Urothelium cell line (cell line): Measurements from ENCODE around the gene CCDC171.
"Not testable (repeated sequence)": the region's sequence is repeated elsewhere in the genome, so short reads cannot be mapped to it uniquely, and the experiment has no call there.

Experiments
- DNase-seq: peaks from one replicate; pipeline ENCODE4 v3.0.0; 2011; ENCODE audit warnings: low spot score, mixed read lengths
- FAIRE-seq: peaks from 2 replicates; lab custom pipeline; 2011; peaks lifted over from hg19 to GRCh38; lab: Jason Lieb, UNC

CCDC171 gene

DNA sequence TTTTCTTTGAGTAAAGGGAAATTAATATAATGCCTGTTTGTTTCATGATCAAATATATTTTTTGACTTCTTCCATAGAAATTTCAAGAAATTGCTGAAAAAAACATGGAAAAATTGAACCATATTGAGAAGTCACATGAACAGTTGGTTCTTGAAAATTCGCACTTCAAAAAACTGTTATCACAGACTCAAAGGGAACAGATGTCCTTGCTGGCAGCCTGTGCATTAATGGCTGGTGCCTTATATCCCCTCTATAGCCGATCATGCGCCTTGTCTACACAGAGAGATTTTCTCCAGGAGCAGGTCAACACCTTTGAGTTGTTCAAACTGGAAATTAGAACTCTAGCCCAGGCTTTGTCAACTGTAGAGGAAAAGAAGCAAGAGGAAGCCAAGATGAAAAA is 191.4 kb downstream of the CCDC171 start:
- DNase-seq, result no peak
- FAIRE-seq, result no peak

DNA sequence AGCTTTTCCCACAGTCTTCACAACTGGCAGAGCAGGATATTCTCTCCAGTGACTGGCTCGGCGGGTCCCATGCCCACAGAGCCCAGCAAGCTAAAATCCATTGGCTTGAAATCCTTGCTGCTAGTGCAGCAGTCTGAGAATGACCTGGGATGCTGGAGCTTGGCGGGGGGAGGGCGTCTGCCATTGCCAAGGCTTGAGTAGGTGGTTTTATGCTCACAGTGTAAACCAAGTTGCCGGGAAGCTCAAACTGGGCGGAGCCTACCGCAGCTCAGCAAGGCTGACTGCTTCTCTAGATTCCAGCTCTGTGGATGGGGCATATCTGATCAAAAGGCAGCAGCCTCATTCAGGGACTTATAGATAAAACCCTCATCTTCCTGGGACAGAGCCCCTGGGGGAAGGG is 194.1 kb downstream of the CCDC171 start:
- FAIRE-seq (no peak), DNase-seq (no peak)

DNA sequence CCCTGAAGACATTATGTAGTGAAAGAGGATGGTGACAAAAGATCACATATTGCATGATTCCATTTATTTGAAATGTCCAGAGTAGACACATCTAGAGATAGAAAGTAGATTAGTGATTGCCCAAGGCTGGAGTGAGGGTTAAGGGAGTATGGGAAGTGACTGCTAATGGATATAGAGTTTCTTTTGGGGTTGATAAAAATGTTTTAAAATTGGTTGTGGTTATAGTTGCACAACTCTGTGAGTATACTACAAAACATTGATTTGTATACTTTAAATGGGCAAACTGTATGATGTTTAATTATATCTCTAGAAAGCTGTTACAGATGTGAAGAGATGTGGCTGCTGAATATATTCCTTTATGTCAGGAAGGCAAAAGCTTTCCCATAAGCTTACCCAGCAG is 202.8 kb downstream of the CCDC171 start:
- DNase-seq (no peak), FAIRE-seq (no peak)

DNA sequence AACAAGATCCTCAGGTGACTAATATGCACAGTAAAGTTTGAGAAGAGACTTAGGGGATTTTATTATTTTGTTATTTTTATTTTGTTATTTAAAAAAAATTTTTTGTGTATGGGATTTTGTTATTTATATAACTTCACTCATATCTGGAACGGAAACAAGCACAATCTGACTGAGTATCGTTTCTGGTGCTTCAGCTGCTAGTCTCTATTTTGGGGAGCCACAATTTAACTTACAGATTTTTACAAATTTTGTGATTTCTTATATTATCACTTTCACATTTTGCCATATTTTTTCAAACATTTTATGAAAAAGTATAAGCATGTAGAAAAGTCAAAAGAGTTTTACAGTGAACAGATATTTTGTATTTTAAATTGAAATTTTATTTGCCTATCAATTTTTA is 208.7 kb downstream of the CCDC171 start:
- DNase-seq (no peak), FAIRE-seq (no peak)

DNA sequence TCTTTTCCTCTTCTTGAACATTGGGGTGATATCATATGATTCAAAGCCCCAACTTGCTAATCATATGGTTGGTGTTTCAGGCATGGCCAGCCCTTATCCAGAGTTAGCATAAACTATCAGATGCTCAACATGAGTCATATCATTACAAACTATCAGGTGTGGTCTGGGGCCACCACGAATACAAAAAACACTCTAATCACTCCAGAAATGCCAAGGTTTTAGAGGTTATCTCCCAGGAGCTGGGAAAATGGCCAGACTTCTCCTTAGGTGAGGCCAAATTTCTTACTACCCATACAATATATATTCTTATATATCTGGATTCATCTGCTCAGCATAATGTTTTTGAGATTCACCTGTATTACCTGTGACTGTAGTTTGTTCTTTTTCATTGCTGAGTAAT is 210.5 kb downstream of the CCDC171 start:
- DNase-seq (no peak), FAIRE-seq (no peak)

DNA sequence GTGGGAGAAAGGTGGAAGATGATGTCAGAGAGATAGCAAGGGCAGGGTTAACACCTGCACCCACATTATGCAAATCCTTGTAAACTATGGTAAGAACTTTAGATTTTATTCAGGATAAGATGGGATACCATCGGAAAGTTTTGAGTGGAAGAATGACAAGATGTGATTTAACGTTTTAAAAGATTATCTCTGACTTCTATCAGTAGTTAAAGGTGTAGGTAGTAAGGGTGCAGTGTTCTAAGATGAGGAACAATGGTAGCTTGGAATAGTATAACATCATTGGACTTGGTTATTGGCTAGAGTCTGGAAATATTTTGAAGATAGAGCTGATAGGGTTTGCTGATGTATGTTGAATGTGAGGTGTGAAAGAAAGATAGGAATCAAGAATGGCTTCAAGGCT is 211.3 kb downstream of the CCDC171 start:
- DNase-seq (no peak), FAIRE-seq (no peak)

DNA sequence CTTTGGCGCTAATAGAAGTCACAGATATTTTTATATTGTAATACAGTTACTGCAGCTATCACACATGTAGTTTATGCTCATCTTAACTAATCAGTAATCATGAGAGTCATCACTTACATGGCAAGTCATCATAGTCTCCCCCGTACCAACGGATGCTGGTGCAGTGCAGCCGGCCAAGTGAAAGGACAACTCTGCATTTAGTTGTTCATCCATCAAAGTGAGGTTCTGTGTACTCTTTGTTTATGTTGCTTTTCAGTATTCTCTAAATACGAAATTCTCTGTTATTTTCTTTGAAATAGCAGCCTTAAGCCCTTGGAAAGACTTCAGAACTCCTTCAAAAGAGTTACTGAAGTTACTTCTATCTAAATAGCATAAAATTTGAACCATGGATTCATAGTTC is 216.7 kb downstream of the CCDC171 start:
- DNase-seq, result no peak

DNA sequence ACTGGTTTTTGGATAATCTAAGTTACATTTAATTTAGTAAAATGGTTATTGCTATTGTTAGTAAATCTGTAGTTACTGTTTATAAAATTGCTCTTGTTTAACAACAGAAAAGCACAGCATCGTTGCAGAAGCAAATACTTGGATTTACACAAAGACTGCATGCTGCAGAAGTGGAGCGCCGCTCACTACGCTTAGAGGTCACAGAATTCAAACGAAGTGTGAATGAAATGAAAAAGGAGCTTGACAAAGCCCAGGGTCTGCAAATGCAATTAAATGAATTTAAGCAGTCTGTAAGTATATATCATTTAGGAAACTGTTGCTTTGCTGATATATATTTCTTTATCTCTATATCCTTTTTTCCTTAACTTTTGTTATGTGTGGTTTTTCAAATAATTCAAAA is 226.0 kb downstream of the CCDC171 start:
- no peak for FAIRE-seq
- DNase-seq, result no peak

More for the DNA sequence above, 216.7 kb downstream of the CCDC171 start:
- no peak for FAIRE-seq

DNA sequence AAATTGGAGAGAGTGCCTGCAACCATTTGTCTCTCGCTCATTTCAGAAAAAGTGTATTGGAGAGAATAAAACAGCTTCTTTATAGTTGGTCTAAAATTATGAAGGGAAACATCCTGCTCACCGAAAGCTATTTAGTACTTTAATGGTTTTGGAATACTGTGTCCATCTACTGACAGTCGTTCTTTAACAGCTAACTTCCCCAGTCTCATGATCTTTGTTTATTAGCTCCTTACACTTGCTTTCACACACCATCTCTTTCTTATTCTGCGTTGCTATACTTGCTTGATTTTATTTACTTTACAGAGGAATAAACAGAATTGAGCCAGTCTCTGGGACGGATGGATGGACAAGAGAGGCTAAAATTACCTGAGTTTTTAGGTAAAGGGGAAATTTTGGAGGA is 229.3 kb downstream of the CCDC171 start:
- DNase-seq (no peak), FAIRE-seq (no peak)

DNA sequence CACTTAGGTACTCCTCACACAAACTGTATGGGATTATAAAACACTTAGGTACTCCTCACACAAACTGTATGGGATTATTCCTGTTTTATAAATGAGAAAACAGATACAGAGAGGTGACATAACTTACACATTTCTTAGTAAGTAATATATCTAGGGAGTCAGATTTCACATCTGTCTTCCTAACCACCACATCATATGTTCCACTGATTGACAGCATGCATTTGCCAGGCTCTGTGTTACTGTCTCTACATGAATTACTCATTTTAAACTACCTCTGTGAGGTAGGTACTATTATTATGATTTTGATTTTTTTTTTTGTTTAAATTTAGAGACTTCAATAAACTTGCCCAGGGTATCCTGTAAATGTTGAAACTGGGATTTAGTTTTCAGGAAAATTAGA is 232.7 kb downstream of the CCDC171 start:
- DNase-seq, result no peak

DNA sequence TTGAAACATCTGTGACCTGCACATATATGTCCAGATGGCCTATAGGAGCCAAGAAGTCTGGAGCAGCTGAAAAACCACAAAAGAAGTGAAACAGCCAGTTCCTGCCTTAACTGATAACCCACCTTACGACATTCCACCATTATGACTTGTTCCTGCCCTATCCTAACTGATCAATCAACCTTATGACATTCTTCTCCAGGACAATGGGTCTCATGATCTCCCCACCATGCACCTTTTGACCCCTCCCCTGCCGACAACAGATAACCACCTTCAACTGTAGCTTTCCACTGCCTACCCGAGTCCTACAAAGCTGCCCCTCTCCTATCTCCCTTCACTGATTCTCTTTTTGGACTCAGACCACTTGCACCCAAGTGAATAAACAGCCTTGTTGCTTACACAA is 233.8 kb downstream of the CCDC171 start:
- DNase-seq, result no peak
- no peak for FAIRE-seq

More for the DNA sequence above, 232.7 kb downstream of the CCDC171 start:
- no peak for FAIRE-seq

DNA sequence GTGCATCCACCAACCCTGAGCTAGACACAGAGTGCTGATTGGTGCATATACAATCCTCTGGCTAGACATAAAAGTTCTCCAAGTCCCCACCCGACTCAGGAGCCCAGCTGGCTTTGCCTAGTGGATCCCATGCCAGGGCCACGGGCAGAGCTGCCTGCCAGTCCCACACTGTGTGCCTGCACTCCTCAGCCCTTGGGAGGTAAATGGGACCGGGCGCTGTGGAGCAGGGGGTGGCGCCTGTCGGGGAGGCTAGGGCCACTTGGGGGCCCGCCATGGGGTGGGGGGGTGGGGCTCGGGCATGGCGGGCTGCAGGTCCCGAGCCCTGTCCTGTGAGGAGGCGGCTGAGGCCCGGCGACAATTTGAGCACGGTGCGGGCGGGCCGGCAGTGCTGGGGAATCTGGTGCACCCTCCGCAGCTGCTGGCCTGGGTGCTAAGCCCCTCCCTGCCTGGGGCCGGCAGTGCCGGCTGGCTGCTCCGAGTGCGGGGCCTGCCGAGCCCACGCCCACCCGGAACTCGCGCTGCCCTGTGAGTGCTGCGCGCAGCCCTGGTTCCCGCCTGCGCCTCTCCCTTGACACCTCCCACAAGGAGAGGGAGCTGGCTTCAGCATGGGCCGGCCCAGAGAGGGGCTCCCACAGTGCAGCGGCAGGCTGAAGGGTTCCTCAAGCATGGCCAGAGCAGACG is 257.5 kb downstream of the CCDC171 start:
- not testable (repeated sequence) for FAIRE-seq, DNase-seq

DNA sequence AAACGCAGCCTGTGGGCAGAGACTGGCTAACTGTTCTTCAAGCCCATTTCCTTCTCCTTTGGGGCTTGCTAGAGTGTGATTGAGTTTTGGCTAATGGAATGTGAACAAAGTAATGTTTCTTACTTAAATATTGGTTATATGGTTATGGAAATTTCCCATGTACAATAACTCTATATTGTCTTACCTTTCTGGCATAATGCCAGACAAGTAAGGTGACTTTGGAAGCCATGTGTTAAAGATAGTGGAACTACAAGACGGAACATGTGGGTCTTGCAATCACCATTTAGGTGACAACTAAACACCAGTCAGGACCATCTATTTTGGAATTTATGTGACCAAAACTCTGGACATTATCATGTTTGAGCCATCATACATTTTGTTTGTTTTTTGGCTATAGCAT is 260.2 kb downstream of the CCDC171 start:
- DNase-seq (no peak), FAIRE-seq (no peak)

DNA sequence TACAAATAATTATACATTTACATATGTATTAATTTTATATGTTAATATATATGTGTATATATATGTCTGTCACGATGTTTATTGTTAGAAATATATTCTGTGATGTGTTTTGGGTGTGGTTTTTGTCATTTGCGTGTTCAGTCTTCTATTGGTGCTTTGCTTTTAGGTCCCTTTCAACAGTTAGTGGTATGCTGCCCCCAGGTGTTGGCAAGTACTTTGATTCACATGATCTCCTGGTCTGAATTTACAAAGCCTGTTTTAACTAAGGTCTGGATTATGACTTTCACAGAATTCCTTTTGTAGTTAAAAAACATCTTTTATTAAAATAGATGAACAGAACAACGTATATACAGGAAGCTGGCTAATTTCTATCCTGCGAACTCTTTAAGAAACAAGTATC is 271.5 kb downstream of the CCDC171 start:
- no peak for FAIRE-seq
- DNase-seq, result peak; percentile 5

DNA sequence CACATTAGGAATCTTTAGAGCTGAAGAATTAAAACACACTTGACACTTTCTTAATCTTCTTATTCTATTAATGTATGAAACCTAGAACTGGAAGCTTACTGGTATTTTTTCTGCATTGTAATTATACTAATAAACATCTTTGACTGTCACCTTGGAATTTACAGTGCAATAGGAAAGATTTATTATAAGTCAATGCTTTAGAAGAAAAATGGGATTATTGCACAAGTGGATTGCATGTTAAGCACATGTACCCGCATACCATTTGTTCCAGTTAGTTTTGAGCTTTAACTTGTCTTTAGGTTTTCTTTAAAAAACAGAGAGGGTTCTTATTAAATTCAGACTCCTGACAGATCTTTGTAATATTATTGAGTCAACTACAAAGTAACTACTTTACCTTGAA is 278.5 kb downstream of the CCDC171 start:
- no peak for DNase-seq
- FAIRE-seq, result no peak

DNA sequence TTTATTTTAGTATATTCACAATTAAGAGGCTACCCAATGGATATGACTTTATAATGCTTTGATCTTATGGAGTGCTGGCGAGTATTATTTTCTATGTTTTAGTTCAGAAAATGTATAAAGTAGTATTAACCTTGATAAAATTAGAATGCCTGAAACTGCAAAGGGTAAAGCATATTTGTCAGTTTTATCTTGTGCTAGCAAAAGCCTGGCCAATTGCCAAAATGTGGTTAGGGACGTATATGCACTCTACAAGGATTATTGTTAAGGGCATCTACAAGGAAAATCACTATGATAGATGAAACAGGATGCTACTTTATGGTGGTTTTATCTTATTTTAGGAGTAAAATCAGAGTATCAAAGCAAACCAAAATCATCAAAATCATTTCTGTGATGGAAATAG is 281.7 kb downstream of the CCDC171 start:
- FAIRE-seq, result no peak

DNA sequence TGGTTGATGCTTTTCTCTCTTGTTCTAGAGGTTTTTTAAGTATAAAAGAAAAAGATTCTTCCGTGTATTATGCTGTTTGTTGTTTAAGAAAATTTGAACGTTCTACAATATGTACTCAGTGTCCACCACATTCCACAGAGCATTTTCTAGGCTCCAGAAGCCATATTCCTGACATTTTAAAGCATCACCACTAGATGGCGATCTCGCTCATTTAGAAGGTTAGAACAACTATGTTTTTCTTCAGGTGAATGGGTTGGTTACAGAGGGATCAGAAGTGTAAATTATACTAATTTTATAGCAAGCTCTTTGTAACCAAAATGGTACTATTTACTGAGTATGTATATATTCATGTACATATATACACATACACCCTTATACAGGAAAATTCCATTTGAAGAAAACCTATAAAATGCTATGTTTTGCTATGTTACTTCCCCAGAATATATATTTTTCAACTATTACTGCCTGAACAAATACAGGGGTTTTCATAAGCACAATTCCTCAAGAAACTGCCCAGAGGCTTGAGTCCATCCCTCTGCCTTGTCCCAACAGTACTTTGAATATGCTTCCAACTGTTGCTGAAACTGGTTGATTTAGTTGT is 284.3 kb downstream of the CCDC171 start:
- DNase-seq (peak; percentile 38), FAIRE-seq (no peak)

More for the DNA sequence above, 281.7 kb downstream of the CCDC171 start:
- DNase-seq, result no peak

DNA sequence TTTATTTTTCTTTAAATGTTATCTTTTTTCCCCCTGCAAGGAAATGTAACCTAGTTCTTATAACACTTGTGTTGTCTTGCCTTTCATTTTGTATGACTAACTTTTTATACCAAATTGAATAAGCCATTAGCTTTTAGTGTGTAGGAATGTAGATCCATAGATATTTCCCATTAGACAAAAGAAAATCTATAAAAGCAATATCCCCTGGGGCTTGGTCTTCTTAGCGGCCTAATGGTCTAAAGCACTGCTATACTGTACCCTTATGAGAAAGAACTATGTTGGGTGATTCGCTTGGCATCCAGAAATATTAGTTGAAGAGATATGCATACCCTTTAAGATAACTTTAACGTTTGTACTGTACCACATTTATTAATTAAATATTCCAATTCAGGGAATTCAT is 289.2 kb downstream of the CCDC171 start:
- FAIRE-seq, result no peak

DNA sequence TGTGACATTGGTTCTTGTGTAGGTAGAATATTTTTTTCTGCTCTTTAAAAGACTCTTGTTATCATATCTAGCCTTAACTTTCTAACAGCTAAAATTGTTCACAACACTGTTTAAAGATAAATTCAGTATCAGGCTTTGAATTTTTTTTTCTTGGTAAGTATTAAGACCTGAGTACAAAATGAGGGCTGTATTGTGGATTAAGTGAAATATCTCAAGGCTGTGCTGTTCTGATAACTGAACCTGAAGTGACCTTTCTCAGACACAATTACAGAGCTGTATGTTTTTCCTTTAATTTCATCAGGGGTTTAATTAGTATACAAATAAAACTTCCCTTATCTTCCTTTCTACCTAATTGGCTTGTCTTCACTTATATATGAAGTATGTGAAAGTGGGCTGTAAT is 290.5 kb downstream of the CCDC171 start:
- FAIRE-seq, result no peak
- no peak for DNase-seq

More for the DNA sequence above, 289.2 kb downstream of the CCDC171 start:
- no peak for DNase-seq

DNA sequence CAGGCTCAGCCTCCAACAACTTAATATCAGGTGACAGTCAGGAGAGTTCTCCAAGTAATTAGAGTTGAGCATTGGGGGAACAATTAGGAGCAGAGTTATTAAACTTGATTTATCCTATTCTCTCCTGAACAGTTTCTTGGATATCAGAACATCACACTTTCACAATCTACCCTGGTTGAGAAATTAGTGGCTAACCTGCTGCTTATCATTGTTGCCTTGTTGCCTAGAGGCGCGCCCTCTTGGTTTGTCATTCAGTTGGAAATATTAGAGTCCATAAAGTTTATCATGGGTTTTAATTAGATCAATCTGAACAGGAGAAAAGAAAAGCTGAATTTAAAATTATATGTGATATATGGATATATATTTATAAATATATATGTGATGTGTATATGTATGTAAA is 291.1 kb downstream of the CCDC171 start:
- no peak for FAIRE-seq
- DNase-seq, result no peak

DNA sequence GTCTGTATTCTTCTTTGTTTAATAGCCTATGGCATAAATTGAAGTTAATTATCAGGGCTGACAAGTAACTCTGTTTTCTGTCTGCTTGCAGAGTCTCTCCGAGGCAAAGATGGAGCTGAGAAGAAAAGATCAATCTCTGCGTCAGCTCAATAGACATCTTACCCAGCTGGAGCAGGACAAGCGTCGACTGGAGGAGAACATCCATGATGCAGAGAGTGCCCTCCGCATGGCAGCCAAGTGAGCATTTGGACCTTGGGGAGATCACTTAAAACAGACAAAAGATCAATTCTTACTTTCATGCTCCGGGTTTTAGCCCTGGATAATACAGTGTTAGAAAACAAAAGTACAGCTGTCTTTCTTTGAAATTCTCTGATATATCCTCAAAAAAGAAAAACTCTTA is 293.8 kb downstream of the CCDC171 start:
- DNase-seq, result no peak
- no peak for FAIRE-seq

DNA sequence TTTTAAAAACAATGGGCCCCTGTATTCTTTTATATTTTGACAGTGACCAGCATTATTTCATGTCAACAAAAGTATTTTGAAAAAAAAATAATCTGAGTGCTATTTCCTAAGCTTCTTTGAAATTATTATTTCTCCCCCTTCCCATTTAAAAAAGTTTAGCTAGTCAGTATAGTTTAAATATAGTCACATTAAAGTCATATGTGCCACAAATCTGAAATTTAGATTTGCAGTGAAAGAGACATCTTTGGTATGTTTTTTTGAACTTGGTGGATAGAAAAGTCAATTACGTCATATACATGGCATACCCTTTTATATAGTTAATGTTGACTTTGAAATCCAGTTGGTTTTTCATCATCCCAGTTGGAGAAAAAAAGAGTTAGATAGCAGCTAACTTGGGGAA is 297.0 kb downstream of the CCDC171 start:
- DNase-seq (no peak), FAIRE-seq (no peak)

DNA sequence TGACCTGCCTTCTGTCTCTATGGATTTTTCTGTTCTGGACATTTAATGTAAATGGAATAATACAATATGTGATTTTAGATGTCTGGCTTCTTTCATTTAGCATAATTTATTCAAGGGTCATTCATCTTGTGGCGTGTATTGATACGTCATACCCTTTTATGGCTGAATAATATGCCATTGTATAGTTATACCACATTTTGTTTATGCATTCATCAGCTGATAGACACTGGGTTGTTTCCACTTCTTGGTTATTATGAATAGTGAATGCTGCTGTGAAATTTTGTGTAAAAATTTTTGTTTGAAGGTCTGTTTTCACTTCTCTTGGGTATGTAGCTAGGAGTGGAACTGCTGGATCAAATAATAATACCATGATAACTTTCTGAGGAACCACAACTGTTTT is 298.9 kb downstream of the CCDC171 start:
- FAIRE-seq (no peak), DNase-seq (no peak)
